ENCODE results near the gene KRTAP3-1.
"Not testable (repeated sequence)": the region's sequence is repeated elsewhere in the genome, so short reads cannot be mapped to it uniquely, and the experiment has no call there.

The KRTAP3-1 gene

DNA sequence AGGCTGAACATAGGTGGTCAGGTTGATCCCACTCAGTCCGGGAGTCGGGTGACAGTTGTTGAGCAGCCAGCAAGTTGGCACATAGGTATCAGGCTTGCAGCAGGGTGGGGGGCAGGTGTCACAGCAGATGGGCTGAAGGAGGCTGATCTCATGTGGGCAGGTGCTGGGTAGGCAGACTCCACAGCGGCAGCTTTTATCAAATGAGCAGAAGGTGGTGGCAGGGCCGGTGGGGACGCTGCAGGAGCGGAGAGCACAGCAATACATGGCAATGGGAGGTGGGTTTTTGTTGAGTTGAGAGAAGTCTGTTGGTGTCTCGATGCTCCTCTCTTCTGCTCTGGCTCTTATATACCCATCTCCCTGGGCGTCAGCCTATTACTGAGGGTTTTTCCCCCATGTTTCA, at the start of gene KRTAP3-1:
KRTAP3-1 (minus strand) TSS at position 318 of the 400 bp plus-strand sequence; CDS start at position 264, 54 bp downstream.
- no peak for DNase-seq

DNA sequence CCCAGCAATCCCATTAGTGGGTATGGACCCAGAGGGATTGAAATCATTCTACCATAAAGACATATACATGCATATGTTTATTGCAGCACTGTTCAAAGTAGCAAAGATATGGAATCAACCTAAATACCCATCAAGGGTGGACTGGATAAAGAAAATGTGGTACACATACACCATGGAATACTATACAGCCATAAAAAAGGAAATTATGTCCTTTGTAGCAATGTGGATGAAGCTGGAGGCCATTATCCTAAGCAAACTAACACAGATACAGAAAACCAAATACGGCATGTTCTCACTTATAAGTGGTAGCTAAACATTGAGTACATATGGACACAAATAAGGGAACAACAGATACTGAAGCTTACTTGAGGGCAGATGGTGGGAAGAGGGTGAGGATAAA, 48.6 kb upstream of the KRTAP3-1 start:
- no peak for DNase-seq

DNA sequence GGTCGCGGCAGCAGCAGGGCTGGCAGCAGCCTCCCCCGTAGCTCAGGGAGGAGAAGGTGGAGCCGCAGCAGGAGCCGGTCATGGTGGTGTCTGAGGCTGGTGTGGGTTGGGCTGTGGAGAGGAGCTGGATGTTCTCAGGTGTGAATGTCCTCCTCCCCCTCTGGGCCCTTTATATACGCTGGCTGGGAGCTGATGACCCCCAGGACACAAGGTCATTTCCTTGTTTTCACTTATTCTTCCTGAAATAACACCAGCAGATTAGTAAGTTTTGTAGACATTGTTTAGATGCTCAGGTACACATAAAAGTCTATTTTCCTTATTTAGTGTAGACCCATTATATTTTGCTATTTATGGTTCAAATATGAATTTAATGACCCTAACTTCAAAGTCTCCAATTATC, 46.2 kb upstream of the KRTAP3-1 start, which contains the start of gene KRTAP2-2:
KRTAP2-2 (minus strand) TSS at position 101 of the 400 bp plus-strand sequence; CDS start at position 82, 19 bp downstream.
- DNase-seq, result not testable (repeated sequence)

DNA sequence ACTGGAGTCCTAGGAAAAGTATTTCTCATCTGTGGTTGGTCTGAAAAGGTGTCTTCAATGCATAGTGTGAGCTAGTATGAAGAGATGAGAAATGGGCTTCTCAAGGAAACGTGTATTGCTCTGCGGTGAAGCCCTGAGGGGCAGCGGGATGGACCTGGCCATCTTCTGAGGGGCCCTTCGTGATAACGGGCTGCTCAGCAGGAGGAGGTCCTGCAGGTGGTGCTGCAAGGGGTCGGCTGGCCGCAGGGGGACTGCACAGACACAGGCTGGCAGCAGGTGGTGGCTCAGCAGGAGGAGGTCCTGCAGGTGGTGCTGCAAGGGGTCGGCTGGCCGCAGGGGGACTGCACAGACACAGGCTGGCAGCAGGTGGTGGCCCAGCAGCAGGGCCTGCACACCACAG, 45.6 kb upstream of the KRTAP3-1 start:
- DNase-seq, result not testable (repeated sequence)

DNA sequence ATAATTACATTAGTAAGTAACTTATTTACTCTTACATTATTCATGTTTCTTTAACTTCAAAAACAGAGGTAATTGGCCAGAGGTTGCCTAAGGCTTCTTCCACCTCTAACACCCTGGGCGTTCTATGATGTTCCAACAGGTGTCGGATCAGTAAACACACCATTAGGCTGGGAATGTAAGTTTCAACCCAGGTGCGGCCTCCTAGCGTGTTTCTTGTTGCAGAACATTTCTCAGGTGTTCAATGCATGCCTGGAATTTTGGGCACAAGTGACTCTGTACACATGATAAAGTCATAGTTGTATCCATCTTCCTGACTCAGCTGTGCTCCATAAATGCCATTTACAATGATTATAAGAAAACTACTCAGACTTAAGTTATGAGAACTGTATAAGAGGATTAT, 45.1 kb upstream of the KRTAP3-1 start:
- DNase-seq, result no peak

DNA sequence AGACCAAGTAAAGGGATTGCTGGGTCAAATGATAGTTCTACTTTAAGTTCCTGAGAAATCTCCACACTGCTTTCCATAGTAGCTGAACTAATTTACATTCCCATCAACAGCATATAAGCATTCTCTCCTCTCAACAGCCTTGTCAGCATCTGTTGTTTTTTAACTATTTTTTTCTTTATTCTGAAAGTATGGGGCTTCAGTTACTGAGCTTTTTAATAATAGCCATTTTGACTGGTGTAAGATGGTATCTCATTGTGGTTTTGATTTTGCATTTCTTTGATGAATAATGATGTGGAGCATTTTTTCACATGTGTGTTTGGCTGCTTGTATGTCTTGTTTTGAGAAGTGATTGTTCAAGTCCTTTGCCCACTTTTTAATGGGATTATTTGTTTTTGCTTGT, 43.6 kb upstream of the KRTAP3-1 start:
- DNase-seq, result no peak

DNA sequence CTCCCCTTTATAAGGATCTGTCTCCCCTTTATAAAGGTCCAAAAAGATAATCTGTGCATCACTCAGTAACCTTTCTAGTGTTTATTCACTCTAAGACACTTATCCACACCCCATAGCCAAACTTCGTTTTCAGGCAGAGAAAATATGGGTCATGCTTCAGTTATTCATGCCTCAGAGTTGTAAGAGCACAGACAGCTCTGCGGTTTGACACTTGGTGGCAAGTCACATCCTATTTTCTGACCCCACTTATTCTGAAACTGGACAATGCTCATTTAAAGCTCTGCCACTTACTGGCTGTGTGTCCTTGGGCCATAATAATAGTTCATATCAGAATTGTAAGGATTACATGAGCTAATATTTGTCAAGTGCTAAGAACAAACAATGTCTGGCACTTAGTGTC, 40.2 kb upstream of the KRTAP3-1 start:
- no peak for DNase-seq

DNA sequence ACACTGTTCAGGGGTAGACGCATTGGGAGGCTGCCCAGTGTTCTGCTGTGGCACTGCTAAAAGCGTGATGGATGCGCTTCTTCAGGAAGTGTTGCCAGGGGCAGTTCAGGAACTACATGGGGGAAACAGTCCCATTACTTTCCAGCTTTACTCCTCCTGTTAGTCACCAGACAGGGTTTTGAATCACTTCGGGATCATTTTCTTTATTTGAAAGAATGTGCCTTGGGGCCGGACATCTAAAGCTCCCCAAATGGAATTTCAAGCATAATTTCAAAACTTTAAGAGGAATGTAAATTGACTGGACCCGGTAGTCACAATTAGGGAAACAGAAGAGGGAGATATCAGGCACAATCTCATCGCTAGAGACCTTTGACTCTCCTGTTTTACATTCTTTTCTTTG, 39.5 kb upstream of the KRTAP3-1 start:
- no peak for DNase-seq

DNA sequence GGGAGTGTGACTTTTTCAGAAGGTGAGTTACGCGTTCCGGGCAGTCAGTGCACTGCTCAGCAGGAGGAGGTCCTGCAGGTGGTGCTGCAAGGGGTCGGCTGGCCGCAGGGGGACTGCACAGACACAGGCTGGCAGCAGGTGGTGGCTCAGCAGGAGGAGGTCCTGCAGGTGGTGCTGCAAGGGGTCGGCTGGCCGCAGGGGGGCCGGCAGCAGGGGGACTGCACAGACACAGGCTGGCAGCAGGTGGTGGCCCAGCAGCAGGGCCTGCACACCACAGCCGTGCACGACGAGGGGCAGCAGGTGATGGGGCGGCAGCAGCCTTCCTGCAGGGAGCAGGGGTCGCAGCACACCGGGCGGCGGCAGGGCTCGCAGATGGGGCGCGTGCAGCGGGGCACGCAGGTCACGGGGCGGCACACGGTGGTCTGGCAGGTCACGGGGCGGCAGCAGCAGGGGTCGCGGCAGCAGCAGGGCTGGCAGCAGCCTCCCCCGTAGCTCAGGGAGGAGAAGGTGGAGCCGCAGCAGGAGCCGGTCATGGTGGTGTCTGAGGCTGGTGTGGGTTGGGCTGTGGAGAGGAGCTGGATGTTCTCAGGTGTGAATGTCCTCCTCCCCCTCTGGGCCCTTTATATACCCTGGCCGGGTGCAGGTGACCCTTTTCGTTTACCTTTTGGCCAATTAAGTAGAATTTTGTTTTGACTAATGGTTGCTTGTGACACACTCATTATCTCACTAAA, 38.0 kb upstream of the KRTAP3-1 start, which contains the start of gene KRTAP2-1:
KRTAP2-1 (minus strand) TSS at position 582 of the 731 bp plus-strand sequence; CDS start at position 533, 49 bp downstream.
- DNase-seq, result not testable (repeated sequence)

DNA sequence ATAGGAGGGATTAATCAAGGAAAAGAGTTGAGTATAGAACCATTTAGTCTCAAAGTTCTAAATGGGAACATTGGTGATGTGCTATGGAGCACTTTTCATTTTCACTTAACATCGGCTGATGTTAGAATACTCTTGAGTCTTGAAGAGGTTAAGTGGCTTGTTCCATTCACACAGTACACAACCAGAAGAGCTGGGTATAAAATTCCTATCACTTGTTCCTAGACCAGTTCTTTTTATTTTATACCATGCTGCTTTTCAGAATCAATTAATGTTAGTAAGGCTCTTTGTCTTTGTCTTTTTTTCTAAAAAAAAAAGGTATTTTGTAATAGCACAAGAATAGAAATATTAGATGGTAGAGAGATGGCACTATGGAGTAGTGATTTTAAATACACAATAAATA, 34.0 kb upstream of the KRTAP3-1 start:
- DNase-seq, result no peak

DNA sequence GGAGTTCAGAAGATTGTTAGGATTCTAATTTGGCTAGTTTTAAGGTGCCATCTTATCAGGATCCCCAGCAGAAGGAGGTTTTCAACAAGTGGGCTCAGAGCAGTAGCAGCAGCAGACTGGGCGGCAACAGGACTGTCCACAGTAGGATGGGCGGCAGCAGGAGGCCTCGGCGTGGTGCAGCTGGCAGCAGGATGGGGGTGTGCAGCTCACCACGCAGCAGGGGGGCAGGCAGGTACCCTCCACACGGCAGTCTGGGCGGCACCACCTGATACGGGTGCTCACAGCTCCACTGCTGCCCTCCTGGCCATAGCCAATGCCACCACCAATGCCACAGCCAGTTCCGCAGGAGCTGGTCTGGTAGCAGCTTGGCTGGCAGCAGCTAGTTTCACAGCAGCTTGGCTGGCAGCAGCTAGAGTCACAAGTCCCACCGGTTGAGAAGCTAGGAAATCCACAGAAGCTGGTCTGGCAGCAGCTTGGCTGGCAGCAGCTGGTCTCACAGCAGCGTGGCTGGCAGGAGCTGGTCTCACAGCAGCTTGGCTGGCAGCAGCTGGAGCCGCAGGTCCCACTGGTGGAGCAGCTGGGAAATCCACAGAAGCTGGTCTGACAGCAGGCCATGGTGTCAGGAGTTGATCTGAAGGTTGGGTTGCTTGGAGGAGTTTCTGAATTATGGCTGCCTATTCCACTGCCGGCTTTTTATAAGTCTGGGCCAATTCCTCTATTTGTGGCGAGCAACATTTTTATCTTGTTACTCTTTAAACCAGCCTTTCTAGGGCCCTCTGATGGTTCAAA, 32.0 kb upstream of the KRTAP3-1 start, which contains the start of gene KRTAP1-1:
KRTAP1-1 (minus strand) TSS at position 668 of the 789 bp plus-strand sequence; CDS start at position 615, 53 bp downstream.
- peak; percentile 73 for DNase-seq

DNA sequence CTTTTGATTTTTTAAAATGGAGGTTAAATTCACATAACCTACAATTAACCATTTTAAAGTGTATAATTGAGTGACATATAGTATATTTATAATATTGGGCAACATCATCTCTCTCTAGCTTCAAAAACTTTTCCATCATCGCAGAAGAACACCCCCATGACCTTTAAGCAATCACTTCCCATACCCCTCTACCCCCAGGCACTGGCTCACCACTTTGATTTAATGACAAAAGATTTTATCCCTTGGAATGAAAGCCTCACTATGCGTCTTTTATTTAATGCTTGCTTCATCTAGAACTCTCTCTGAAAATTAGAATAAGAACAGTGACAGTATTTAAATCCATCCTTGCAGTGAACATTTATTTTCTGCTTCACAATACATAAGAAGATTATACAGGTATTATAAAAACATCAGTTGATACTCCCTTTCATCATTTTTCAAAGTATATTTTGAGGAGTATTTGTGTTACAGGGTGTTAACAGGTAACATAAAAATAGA, 29.0 kb upstream of the KRTAP3-1 start:
- DNase-seq, result no peak

DNA sequence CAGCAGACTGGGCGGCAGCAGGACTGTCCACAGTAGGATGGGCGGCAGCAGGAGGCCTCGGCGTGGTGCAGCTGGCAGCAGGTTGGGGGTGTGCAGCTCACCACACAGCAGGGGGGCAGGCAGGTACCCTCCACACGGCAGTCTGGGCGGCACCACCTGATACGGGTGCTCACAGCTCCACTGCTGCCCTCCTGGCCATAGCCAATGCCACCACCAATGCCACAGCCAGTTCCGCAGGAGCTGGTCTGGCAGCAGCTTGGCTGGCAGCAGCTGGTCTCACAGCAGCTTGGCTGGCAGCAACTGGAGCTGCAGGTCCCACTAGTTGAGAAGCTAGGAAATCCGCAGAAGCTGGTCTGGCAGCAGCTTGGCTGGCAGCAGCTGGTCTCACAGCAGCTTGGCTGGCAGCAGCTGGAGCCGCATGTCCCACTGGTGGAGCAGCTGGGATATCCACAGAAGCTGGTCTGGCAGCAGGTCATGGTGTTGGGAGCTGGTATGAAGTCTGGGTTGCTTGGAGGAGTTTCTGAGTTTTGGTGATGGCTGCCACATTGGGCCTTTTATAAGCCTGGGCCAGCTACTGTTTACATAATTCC, 25.5 kb upstream of the KRTAP3-1 start, which contains the start of gene KRTAP1-3:
KRTAP1-3 (minus strand) TSS at position 529 of the 590 bp plus-strand sequence; CDS start at position 476, 53 bp downstream.
- peak; percentile 56 for DNase-seq

DNA sequence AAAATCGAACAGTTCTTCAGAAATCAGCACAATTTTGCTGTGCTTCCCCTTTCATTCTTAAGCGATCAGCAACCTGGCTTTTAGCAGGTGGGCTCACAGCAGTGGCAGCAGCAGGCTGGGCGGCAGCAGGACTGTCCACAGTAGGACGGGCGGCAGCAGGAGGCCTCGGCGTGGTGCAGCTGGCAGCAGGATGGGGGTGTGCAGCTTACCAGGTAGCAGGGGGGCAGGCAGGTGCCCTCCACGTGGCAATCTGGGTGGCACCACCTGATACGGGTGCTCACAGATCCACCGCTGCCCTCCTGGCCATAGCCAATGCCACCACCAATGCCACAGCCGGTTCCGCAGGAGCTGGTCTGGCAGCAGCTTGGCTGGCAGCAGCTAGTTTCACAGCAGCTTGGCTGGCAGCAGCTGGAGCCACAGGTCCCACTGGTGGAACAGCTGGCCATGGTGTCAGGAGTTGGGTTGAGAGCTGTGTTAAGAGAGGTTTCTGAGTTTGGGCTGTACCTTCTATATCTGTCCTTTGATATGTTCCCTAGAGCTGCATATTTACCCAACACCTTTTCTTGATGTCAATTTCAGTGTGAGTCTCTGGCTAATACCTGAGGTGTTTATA, 20.8 kb upstream of the KRTAP3-1 start, which contains the start of gene KRTAP1-4:
KRTAP1-4 (minus strand) TSS at position 563 of the 613 bp plus-strand sequence; CDS start at position 446, 117 bp downstream.
- no peak for DNase-seq

DNA sequence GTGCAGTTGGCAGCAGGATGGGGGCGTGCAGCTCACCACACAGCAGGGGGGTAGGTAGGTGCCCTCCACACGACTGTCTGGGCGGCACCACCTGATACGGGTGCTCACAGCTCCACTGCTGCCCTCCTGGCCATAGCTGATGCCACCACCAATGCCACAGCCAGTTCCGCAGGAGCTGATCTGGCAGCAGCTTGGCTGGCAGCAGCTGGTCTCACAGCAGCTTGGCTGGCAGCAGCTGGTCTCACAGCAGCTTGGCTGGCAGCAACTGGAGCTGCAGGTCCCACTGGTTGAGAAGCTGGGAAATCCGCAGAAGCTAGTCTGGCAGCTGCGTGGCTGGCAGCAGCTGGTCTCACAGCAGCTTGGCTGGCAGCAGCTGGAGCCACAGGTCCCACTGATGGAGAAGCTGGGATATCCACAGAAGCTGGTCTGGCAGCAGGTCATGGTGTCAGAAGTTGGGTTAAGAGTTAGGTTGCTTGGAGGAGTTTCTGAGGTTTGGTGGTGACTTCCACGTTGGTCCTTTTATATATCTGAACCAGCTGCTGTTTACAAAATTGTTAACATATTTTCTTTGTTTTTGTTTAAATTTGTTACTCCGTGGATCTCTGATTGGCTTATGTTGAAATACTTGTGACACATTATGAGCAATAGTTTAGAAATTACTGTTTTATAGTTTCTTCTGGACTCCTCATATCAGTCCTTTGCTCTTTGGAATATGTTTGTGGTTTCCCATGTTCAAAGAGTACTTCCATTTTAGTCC, 18.0 kb upstream of the KRTAP3-1 start, which contains the start of gene KRTAP1-5:
KRTAP1-5 (minus strand) TSS at position 494 of the 757 bp plus-strand sequence; CDS start at position 441, 53 bp downstream.
- DNase-seq, result peak; percentile 57

DNA sequence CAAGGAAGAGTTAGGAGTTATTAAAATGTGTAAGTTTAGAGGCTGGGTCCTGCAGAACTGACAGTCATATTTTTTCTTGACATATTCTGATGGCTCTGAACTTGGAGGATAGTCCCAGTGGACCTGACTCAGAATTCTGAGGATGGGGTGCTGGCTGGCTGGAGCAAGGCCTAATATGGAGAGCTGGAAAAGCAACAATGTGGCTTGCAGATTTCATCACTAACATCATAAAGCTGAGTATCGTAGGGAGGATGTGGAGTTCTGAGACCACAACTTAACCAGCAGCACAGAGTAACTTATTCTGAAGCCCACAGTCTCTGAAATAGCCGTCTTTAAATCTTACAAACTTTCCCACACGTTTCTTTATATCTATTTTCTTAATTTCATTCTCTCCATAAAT, 15.8 kb upstream of the KRTAP3-1 start:
- no peak for DNase-seq

DNA sequence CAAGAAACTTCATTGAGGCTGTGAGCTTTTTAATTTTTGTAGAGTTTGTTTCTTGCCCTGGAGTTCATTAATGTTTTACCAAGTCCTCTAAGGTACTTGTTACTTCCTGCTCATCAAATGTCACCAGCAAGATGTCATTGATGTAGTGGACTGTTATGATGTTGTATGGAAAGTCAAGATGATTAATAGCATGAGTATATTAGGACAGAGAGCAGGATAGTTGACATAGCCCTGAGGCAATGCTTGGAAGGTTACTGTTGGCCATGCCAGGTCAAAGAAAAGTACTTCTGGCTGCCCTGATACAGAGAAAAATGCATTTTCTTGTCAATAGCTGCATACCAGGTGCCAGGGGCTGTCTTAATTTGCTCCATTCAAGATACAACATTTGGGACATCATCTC, 11.4 kb upstream of the KRTAP3-1 start:
- DNase-seq, result no peak

DNA sequence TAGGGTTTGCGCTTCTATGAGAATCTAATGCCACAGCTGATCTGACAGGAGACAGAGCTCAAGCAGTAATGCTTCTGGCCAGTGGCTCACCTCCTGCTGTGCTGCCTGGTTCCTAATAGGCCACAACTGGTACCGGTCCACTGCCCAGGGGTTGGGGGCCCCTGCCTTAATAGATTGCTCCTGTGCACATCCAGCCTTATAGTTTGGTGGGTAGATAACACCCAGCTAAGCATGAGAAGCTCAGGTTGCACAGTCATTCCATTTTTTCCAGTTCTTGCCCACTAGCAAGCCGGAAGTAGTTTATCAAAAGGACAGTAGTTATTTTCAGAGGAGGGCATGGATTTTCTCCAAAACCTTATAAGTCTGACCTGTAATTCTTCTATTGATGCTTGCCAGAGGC, 10.5 kb upstream of the KRTAP3-1 start:
- DNase-seq, result no peak

DNA sequence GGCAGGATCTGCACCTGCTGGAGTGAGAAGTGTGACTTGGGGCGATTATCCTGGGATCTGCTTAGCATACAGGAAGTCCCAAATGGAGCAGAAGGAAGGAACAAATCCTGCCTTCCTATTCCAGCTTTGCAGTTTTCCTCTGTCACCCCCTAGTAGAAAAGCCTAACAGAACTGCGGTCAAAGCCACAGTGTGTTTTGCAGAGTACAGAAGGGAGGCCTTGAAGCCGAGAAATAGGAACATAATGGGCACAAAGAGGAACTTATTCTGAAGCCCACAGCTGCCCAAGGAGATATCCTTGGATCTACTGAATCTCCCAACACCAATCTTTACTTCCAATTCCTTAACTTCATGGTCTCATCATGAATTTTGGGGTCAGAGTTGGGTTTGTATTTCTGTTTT, 9.6 kb upstream of the KRTAP3-1 start:
- no peak for DNase-seq

DNA sequence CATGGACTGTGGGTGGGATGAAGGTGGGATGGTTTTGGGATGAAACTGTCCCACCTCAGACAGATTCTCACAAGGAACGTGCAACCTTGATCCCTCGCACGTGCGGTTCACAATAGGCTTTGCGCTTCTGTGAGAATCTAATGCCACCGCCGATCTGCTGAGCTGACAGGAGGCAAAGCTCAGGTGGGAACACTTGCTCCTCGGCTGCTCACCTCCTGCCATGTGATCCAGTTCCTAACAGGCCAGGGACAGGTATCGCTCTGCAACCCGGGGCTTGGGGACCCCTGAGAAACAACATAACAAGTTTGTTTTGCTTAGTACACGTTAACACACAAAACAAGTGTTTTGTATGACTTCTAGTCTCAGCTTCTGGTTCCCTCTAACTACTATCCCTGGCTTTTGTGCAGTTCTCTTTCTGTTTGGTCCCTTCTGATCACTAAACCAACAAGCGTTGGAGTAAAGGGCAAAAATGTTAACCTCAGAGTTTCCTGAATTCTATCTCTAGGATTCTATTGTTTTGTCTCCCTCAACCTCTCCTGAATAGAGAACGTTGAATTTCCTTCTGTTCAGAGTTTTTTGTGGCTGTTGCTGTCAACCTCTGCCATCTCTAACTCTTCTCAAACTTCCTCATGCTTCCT, 7.8 kb upstream of the KRTAP3-1 start:
- DNase-seq, result no peak

DNA sequence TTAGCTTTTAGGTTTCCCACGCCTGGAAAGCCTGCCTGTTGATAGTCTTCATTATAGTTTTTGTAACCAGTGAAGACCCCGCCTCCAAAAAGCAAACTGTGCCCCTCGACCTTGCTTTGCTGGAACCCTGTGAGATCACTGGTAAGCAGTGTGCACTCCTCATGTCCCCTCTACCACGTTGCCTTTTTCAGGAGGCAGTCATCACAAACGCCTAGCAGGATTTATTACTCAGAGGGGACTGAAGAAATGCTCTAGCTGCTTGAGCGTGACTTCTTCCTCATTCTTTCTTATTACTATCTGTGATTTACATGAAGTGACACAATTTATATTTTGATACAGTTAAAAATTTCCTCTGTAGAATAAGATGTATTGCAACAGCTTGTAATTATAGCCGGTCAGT, 6.5 kb upstream of the KRTAP3-1 start:
- DNase-seq, result no peak

Measured in right hindlimb (tissue), 1 donor.